ENCODE results near the gene ARPP21.

DNA sequence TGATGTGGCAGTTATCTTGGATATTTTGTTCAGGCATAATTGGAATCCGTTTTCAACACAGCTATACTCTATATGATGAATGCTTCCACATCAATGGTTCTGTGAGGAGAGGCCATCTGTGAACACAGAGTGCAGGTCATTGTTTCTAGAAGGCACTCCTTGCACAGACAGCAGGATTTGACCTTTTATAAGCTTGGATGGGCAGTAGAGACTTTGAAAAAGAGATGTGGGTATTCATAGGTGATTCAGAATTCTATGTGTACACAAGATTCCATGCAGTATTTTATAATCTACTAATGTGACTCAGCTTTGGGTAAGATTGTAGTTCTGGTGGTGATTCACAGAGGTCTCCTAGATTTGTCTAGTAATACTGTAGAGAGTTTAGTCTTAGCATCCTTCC lies 12.5 kb downstream of the ARPP21 start:
- TF ChIP-seq GATA3 (IDR thresholded peaks at IDR 0.05; ENCODE audit: low read depth, low read length) (no peak), GATA2 (IDR thresholded peaks at IDR 0.05; ENCODE audit: low read depth, low read length) (no peak)
